HEK293 (cell line): ENCODE measurements around the gene HTR6.

Experiments used
- CTCF ChIA-PET: fragments of 350-600 bp; formaldehyde crosslinking; extraction: SDS; loops from one replicate; lab custom pipeline; 2021; ENCODE audit warnings: antibody characterized with exemption; lab: Yijun Ruan, JAX
- POLR2A ChIA-PET: fragments of 300-600 bp; formaldehyde crosslinking; extraction: SDS; loops from one replicate; lab custom pipeline; 2020; ENCODE audit warnings: antibody characterized with exemption, inconsistent platforms; lab: Yijun Ruan, JAX
- H3K27ac ChIP-seq: fragments of 200-500 bp; sonication (Bioruptor generic); 2 replicates; pipeline ENCODE4 v1.5.1; 2014; ENCODE audit warnings: low read depth, low read length, control low read depth, inconsistent platforms; ENCODE audit errors: extremely low read depth
- H3K36me3 ChIP-seq, 2 experiments: fragments of 200-500 bp in 1 of 2; sonication (Bioruptor generic) in 1 of 2; 1 replicate in 1 of 2; 2 replicates in 1 of 2; pipeline ENCODE4 v1.5.1; 2014 to 2017; ENCODE audit warnings: inconsistent platforms in 2 of 2, low read length in 2 of 2; ENCODE audit not compliant: control insufficient read depth in 2 of 2, insufficient read depth in 1 of 2
- H3K4me1 ChIP-seq: fragments of 200-500 bp; sonication (Bioruptor generic); 2 replicates; pipeline ENCODE4 v1.5.1; 2014; ENCODE audit warnings: mild to moderate bottlenecking, low read length, inconsistent platforms; ENCODE audit not compliant: control insufficient read depth, insufficient read depth
- H3K4me3 ChIP-seq: 2 replicates; pipeline ENCODE4 v1.5.1; 2011; ENCODE audit warnings: low read depth, mild to moderate bottlenecking, control low read depth, low read length, moderate library complexity
- H3K9me3 ChIP-seq: fragments of 200-500 bp; sonication (Bioruptor generic); 2 replicates; pipeline ENCODE4 v1.5.1; 2014; ENCODE audit warnings: low read depth, low read length, inconsistent platforms; ENCODE audit not compliant: control insufficient read depth, insufficient read depth
- GFI1B ChIP-seq: fragments of 450-650 bp; formaldehyde crosslinking; IDR thresholded peaks from 2 replicates; pipeline ENCODE4 v1.5.1; 2016; ENCODE audit warnings: missing biosample characterization, missing genetic modification characterization
- IKZF3 ChIP-seq: fragments of 450-650 bp; IDR thresholded peaks from 2 replicates; pipeline ENCODE4 v1.5.0; 2018; ENCODE audit warnings: missing biosample characterization, mild to moderate bottlenecking, missing genetic modification characterization, moderate library complexity
- INSM2 ChIP-seq: fragments of 450-650 bp; formaldehyde crosslinking; IDR thresholded peaks from 2 replicates; pipeline ENCODE4 v1.5.1; 2016; ENCODE audit warnings: missing biosample characterization, missing genetic modification characterization
- SCRT2 ChIP-seq: fragments of 450-650 bp; formaldehyde crosslinking; IDR thresholded peaks from 2 replicates; pipeline ENCODE4 v1.5.1; 2016; ENCODE audit warnings: missing biosample characterization, missing genetic modification characterization
- SP2 ChIP-seq: fragments of 450-650 bp; formaldehyde crosslinking; IDR thresholded peaks from 2 replicates; pipeline ENCODE4 v1.5.1; 2016; ENCODE audit warnings: missing biosample characterization, missing genetic modification characterization
- TRIM28 ChIP-seq: IDR thresholded peaks from 2 replicates; pipeline ENCODE4 v1.6.1; 2011; ENCODE audit warnings: low read length, control low read depth, borderline replicate concordance
- ZBTB17 ChIP-seq: fragments of 450-650 bp; formaldehyde crosslinking; IDR thresholded peaks from 2 replicates; pipeline ENCODE4 v1.5.1; 2016; ENCODE audit warnings: missing biosample characterization, missing genetic modification characterization
- ZFP3 ChIP-seq: fragments of 450-650 bp; formaldehyde crosslinking; IDR thresholded peaks from 2 replicates; pipeline ENCODE4 v1.5.1; 2016; ENCODE audit warnings: low read depth, missing biosample characterization, missing genetic modification characterization
- ZFP41 ChIP-seq: fragments of 450-650 bp; formaldehyde crosslinking; IDR thresholded peaks from 2 replicates; pipeline ENCODE4 v1.5.1; 2016; ENCODE audit warnings: missing biosample characterization, missing genetic modification characterization, borderline replicate concordance
- ZNF169 ChIP-seq: fragments of 450-650 bp; formaldehyde crosslinking; IDR thresholded peaks from 2 replicates; pipeline ENCODE4 v1.5.1; 2016; ENCODE audit warnings: missing biosample characterization, missing genetic modification characterization
- ZNF24 ChIP-seq: fragments of 450-650 bp; formaldehyde crosslinking; IDR thresholded peaks from 2 replicates; pipeline ENCODE4 v1.5.1; 2016; ENCODE audit warnings: missing biosample characterization, missing genetic modification characterization
- ZNF280C ChIP-seq: fragments of 450-650 bp; formaldehyde crosslinking; IDR thresholded peaks from 2 replicates; pipeline ENCODE4 v1.5.1; 2016; ENCODE audit warnings: missing biosample characterization, missing genetic modification characterization
- ZNF350 ChIP-seq: fragments of 450-650 bp; formaldehyde crosslinking; IDR thresholded peaks from 2 replicates; pipeline ENCODE4 v1.5.0; 2017; ENCODE audit warnings: missing biosample characterization, mild to moderate bottlenecking, missing genetic modification characterization
- ZNF433 ChIP-seq: fragments of 450-650 bp; formaldehyde crosslinking; IDR thresholded peaks from 2 replicates; pipeline ENCODE4 v1.5.1; 2016; ENCODE audit warnings: missing biosample characterization, missing genetic modification characterization, low read depth
- ZNF510 ChIP-seq: fragments of 450-650 bp; formaldehyde crosslinking; IDR thresholded peaks from 2 replicates; pipeline ENCODE4 v1.5.1; 2018; ENCODE audit warnings: mild to moderate bottlenecking, missing genetic modification characterization, missing biosample characterization; ENCODE audit not compliant: insufficient replicate concordance
- ZNF548 ChIP-seq: fragments of 450-650 bp; formaldehyde crosslinking; IDR thresholded peaks from 2 replicates; pipeline ENCODE4 v1.5.1; 2016; ENCODE audit warnings: missing biosample characterization, missing genetic modification characterization
- ZNF560 ChIP-seq: fragments of 450-650 bp; formaldehyde crosslinking; IDR thresholded peaks from 2 replicates; pipeline ENCODE4 v1.5.1; 2017; ENCODE audit warnings: missing biosample characterization, missing genetic modification characterization, borderline replicate concordance
- ZNF677 ChIP-seq: fragments of 450-650 bp; IDR thresholded peaks from 2 replicates; pipeline ENCODE4 v1.5.0; 2018; ENCODE audit warnings: missing biosample characterization, mild to moderate bottlenecking, missing genetic modification characterization, moderate library complexity
- ZSCAN18 ChIP-seq: fragments of 450-650 bp; formaldehyde crosslinking; IDR thresholded peaks from 2 replicates; pipeline ENCODE4 v1.5.1; 2016; ENCODE audit warnings: missing biosample characterization, missing genetic modification characterization
- ZSCAN23 ChIP-seq: fragments of 450-650 bp; formaldehyde crosslinking; IDR thresholded peaks from 2 replicates; pipeline ENCODE4 v1.5.1; 2016; ENCODE audit warnings: missing biosample characterization, missing genetic modification characterization
- ZSCAN5A ChIP-seq: fragments of 450-650 bp; formaldehyde crosslinking; IDR thresholded peaks from 2 replicates; pipeline ENCODE4 v1.5.1; 2016; ENCODE audit warnings: missing biosample characterization, missing genetic modification characterization
- TF ChIP-seq, protein P1 (sequence below): fragments of 450-650 bp; formaldehyde crosslinking; IDR thresholded peaks from 2 replicates; pipeline ENCODE4 v1.5.1; 2016; ENCODE audit warnings: missing biosample characterization, missing genetic modification characterization

Gene HTR6

GRCh38 chr1:19708567-19709110 lies 44.0 kb downstream of the HTR6 start (continued):
- TF ChIP-seq, protein P1, sequence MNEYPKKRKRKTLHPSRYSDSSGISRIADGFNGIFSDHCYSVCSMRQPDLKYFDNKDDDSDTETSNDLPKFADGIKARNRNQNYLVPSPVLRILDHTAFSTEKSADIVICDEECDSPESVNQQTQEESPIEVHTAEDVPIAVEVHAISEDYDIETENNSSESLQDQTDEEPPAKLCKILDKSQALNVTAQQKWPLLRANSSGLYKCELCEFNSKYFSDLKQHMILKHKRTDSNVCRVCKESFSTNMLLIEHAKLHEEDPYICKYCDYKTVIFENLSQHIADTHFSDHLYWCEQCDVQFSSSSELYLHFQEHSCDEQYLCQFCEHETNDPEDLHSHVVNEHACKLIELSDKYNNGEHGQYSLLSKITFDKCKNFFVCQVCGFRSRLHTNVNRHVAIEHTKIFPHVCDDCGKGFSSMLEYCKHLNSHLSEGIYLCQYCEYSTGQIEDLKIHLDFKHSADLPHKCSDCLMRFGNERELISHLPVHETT (tag by site-specific recombination), result no peak
- no peak for TF ChIP-seq ZNF548 (tag by site-specific recombination)
- TF ChIP-seq ZNF677, result no peak
- TF ChIP-seq IKZF3 (tag by site-specific recombination), result no peak
- TF ChIP-seq ZNF169 (tag by site-specific recombination), result no peak
- TF ChIP-seq ZNF510, result no peak
- TF ChIP-seq ZNF24 (tag by site-specific recombination), result no peak
- TF ChIP-seq ZNF560, result no peak
- TF ChIP-seq TRIM28, result no peak

- no peaks in the 10 kb centered on the region for H3K36me3 ChIP-seq
- H3K27ac ChIP-seq, result no peak overlapping the region
- TF ChIP-seq GFI1B (tag by site-specific recombination) (no peak), SCRT2 (peak; percentile 46; the same call in 1 of the 2 replicates), ZBTB17 (tag by site-specific recombination) (no peak), INSM2 (tag by site-specific recombination) (no peak), ZNF280C (tag by site-specific recombination) (no peak), ZSCAN18 (tag by site-specific recombination) (no peak)
- H3K4me3 ChIP-seq, result no peak overlapping the region
- no peaks in the 10 kb centered on the region for H3K4me1 ChIP-seq
- ChIA-PET POLR2A (no interaction called here), CTCF (interaction anchor here (0.6 to 9.5 kb wide), 4 partner anchors 48 to 736 kb away, joined by 3 to 140 read pairs (median 4); partner anchors contain the start of gene HTR6)
- no peaks in the 10 kb centered on the region for H3K9me3 ChIP-seq
Measured at GRCh38 chr1:19709260-19709793, 44.7 kb downstream of the HTR6 start.

DNA sequence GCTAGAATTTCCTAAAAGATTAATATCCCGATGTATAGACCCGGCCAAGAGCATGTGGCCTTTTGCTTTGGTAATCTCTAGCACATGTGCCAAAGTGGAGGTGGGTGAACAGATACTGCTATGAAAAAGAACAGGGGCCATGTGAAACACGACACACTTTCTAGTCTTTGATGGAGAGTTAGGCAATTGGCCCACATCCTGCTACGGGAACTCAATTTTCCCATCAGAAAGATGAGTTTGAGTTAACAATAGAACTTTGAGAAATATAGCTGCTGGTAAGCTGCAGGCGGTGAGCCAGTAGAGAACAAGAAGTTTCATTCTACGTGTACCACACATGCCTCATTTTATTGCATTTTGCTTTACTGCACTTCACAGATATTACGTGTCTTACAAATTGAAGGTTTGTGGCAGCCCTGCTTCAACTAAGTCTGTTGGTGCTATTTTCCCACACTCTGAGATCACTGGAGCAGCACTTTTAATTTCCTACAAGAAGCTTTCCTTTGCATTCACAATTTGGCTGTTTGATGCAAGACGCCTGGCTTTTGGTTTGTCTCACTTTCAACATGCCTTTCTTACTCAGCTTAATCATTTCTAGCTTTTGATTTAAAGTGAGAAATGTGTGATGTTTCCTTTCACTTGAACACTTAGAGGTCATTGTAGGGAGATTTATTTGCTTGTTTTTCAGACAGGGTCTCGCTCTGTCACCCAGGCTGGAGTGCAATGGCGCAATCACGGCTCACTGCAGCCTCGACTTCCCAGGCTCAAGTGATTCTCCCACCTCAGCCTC lies 46.3 kb downstream of the HTR6 start:
- no peaks in the 10 kb centered on the region for H3K36me3 ChIP-seq
- H3K4me3 ChIP-seq, result no peak overlapping the region
- ChIA-PET POLR2A (no interaction called here), CTCF (interaction anchor here (0.7 kb wide), 2 partner anchors 8 to 1044 kb away, joined by 4 to 5 read pairs; no protein-coding TSS in a partner anchor)
- no peaks in the 10 kb centered on the region for H3K4me1 ChIP-seq
- no peak overlapping the region for H3K27ac ChIP-seq
- no peaks in the 10 kb centered on the region for H3K9me3 ChIP-seq
- no peak for TF ChIP-seq ZNF433
- TF ChIP-seq ZNF350 (tag by site-specific recombination), result no peak
- no peak for TF ChIP-seq ZNF280C (tag by site-specific recombination)
- TF ChIP-seq ZFP41, result no peak
- TF ChIP-seq ZFP3, result no peak
- TF ChIP-seq ZSCAN5A (tag by site-specific recombination), result no peak
- no peak for TF ChIP-seq SP2
- TF ChIP-seq ZSCAN23, result no peak
